GOT3 (cell line): Measurements from ENCODE around the gene PDCD4.
"Not testable (repeated sequence)": the region's sequence is repeated elsewhere in the genome, so short reads cannot be mapped to it uniquely, and the experiment has no call there.

Source experiments
- DNase-seq: peaks from one replicate; lab custom pipeline; 2025; ENCODE audit warnings: mixed read lengths; lab: John Stamatoyannopoulos, UW

Gene PDCD4

GRCh38 chr10:110883924-110884323, 12.2 kb downstream of the PDCD4 start:
- DNase-seq: no peak

DNA sequence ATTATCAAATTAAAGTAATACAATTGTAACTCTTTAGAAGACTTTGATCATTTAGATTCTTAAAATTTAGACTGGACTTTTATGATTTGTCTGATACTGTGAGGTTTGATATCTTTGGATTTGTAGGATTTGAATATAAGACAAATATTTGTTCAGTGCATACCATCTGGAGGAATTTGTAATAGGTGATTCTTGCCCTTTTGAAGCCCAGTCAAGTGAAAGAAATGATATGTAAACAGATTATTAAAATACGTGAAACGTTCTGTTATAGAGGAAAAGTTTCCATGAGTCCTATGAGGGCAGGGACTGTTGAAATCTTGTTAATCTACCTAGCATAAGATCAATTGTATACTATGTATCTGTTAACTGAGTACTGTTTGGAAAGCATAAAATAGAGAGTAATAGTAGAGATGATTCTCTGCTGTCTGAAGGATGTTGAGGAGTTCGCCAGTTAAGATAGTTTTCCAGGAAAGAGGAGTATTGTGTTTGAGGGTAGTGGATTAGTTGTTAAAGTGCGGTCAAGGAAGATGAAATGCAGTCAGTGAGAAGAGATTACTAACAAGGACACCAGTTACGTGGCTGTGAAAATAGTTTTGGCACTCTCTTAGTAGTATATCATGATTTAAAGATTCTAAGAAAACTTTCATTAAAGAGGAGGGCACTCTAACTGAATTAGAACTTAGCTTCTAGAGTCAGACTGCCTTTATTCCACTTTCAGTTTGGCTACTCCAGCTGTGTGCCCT, 14.4 kb downstream of the PDCD4 start:
- DNase-seq: no peak

DNA sequence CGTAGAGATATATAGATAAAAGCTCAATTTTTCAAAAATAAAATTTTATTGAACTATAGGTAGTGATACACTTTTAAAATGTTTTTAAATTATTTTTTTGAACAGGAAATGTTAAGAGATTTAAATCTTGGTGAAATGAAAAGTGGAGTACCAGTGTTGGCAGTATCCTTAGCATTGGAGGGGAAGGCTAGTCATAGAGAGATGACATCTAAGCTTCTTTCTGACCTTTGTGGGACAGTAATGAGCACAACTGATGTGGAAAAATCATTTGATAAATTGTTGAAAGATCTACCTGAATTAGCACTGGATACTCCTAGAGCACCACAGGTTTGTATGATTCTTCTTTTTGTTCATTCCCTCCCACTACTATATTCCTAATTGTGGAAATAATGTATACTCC, 15.8 kb downstream of the PDCD4 start:
- DNase-seq: no peak

- no peak for DNase-seq
Observed at GRCh38 chr10:110892602-110893288, 21.0 kb downstream of the PDCD4 start.

DNA sequence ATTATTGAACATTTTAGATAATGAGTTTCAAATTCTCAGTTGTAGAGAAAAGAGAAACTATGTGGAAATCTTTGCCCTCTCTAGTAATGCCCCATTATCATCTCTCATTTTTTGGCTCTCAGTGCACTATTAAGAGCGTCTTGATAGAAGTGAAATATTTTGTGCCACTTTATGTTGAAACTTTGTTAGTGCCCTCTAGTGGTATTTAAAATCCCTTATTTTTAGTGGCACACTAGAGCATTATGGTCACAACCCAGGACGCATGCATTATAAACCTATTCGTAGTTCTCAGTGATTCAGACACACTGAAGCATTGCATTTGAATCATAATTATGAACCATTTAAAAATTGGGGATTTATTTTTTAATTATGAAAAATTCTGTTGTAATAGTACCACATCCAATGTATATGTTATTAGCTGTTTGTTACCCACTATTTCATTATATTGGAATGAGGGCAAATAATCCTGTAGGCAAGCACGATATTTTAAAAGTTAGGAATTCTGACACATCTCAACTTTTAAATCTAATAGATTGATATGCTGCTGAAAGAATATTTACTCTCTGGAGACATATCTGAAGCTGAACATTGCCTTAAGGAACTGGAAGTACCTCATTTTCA, 21.9 kb downstream of the PDCD4 start:
- DNase-seq: no peak

GRCh38 chr10:110897184-110897583, 25.5 kb downstream of the PDCD4 start:
- DNase-seq: no peak

GRCh38 chr10:110898391-110898790, 26.7 kb downstream of the PDCD4 start:
- no peak for DNase-seq

GRCh38 chr10:110900983-110901382, 29.3 kb downstream of the PDCD4 start:
- DNase-seq: no peak

DNA sequence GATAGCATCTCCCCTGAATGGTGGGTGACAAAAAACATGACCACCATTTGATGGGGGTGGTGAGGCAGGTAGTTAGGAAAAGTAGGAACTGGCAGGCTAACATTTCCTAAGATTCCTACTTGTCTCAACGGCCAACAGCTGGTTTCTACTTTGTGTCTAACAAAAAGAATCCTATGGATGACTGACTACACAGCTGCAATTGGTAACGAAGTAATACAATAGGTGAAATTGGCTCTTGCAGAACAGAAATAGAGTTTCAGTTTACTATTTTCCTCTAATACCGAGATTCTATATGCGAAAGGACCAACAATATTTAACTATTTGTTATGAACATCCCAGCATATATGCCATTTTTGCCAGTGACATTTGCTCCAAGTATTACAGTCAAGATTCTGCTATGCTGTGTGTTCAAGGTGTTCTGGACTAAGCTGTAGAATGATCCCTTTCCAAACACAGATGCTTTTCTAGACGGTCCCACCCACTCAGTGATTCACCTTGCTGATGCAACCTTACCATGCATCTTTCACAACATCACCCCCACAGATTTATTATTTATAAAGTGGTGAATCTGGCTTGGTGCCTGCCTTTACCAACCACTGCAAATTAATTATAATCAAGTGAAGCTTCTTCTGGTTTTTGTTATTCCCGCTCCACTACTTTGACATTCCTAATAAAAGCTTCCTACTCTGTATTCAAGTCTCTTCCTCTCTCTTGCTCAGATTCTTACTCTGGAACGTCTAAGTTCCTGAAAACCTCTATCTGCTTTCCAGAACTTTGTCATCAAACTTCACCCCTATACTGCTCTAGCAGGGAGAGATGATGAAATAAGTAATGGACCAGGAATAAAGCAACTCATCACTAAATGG, 30.5 kb downstream of the PDCD4 start:
- no peak for DNase-seq

GRCh38 chr10:110903280-110904278, 31.9 kb downstream of the PDCD4 start:
- no peak for DNase-seq

DNA sequence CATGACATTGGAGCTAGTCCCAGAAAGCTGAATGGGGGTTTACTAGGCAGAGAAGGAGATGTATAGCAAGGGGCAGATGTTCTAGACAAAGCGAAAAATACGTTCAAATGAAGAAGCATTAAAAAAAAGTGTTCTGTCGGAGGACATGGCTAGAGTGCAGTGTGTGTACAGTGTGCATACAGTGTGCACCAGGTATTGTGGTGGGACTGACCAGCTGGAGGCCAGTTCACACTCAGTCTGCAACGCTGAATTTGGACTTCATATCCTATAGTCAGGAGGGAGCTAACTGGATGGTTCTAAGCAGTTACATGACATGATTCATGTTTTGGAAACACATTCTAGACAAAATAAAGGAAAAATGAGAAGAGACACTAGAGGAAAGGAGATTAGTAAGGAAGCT, 38.4 kb downstream of the PDCD4 start:
- no peak for DNase-seq

DNA sequence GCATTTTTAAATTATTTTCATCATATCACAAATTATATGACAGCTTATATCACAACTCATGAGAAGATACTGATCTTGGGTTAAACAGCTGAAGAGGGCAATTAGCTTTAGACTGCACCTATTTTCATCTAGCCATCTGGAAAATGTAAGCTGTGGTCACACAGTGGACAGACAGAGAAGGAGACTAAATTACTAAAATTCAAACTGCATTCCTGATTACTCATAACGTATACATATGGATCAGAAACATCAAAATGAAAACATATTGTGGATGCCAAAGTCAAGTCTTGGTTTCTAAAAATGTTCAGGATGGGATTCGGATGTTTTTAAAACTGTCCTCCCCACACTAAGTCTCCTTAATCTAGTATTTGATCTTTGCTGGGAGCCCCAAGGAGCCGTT, 40.6 kb downstream of the PDCD4 start:
- no peak for DNase-seq

DNA sequence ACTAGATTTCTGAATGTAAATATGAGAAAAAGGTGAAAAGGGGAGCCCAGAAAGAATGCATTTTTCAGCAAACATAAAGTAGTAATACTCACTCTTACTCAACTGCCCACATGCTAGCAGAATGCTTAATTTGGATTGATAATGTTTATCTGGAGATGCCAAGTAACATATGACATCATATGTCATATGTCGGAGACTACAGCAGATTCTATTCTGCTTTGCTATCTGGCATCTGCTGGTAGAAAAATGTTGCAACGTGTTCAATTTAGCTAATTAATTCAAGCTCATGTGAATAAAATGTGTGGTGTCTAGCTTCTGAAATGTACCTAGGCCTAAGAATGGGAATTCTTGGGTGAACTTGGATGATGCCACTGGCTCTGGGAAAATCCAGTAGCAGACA, 42.7 kb downstream of the PDCD4 start:
- no peak for DNase-seq

DNA sequence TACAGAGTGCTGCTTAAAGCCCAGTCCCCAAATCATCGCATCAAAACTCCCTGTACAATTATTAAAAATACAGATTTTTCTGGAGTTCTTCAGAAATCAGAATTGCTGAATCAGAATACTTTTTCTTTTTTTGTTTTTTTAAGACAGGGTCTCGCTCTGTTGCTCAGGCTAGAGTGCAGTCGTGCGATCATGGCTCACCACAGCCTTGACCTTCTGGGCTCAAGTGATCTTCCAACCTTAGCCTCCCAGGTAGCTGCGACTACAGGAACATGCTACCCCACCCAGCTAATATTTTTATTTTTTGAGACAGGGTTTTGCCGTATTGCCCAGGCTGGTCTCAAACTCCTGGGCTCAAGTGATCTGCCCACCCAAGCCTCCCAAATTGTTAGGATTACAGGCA, 43.3 kb downstream of the PDCD4 start:
- DNase-seq: no peak

DNA sequence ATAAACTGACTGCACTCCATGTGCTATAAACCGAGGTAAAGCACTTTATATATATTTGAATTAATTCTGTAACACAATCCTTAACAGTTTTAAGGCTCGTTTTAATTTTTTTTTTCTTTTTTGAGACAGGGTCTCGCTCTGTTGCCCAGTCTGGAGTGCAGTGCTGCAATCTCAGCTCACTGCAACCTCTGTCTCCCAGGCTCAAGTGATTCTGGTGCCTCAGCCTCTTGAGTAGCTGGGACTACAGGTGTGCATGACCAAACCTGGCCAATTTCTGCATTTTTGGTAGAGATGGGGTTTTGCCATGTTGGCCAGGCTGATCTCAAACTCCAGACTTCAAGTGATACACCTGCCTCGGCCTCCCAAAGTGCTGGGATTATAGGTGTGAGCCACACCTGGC, 43.9 kb downstream of the PDCD4 start:
- DNase-seq: not testable (repeated sequence)

- no peak for DNase-seq
Observed at GRCh38 chr10:110916554-110917346, 45.0 kb downstream of the PDCD4 start.

GRCh38 chr10:110918269-110918642, 46.5 kb downstream of the PDCD4 start:
- no peak for DNase-seq

DNA sequence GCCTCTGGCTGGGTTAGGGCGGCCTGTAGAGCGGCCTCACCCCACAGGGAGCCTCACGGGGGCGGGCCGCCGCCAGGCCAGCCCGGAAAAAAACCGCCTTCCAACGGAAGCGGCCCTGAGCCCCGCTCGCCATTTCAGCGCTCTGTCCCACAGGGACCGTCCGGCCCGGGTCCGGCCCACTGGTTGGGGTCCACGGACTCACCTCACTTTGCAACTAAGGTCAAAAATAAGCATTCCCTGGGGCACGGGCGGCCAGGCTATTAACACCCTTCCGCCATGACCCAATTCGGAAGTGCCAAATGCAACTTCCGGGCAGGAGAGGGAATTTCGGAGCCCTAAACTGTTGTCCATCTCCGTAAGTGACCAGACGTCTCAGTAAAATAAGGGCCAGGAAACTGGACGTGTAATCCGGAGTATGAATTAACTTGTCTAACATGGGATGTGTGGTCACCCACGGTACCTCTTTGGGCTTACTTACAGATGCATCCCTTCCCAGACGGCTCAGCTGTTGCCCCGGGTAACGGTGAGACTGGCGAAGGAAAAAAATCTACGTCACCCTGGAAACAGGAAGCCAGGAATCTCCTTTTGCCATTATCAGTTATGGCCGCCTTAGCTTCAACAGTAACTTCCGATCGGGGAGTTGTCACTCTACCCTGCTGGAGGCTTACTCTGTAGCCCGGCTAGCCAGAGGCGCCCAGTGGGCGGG, 47.1 kb downstream of the PDCD4 start, which contains the start of gene BBIP1:
BBIP1 (minus strand) TSS at position 538 of the 706 bp plus-strand sequence. CDS start 1,023 bp downstream, outside the sequence.
- peak; percentile 95 for DNase-seq

DNA sequence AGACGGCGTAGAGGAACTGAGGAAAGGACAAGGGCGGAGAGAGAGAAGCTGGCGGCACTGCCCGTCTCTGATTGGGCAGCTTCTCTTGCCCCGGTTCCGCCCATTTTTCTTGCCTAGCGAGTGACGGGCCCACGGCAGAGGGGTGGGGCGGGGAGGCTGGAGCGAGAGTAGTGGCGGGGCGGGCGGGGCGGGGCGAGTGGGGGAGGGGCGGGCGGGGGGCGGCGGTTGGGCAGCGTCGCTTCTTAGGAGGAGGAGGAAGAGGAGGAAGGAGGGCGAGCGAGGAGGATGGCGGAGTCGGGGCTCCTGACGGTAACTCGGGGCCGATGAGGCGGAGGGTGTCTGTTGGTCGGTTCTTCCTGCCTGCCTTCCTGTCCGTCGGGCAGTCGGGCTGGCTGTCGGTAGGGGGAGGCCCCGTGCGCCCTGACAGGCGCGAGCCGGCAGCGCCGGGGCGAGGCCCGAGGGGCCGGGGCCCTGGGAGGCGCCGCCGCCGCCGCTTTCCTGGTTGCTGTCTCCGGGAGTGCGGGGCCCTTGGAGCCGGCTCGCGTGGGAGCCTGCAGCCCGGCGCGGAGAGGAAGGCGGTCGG, 47.7 kb downstream of the PDCD4 start, which contains the start of gene SHOC2:
SHOC2 (plus strand) TSS at position 256 of the 583 bp plus-strand sequence. CDS start 44,755 bp downstream, outside the sequence.
- DNase-seq: peak; percentile 65
